Eye (tissue), 1 donor: Measurements from ENCODE around the gene ANKRD30B.
A peak's percentile ranks its signal among the peaks of the same experiment; 100 is the strongest.
"Not testable (repeated sequence)": the region's sequence is repeated elsewhere in the genome, so short reads cannot be mapped to it uniquely, and the experiment has no call there.

ENCODE experiments used
- DNase-seq: peaks from one replicate; pipeline ENCODE4 v3.0.0-alpha.2; 2015

Gene ANKRD30B, protein sequence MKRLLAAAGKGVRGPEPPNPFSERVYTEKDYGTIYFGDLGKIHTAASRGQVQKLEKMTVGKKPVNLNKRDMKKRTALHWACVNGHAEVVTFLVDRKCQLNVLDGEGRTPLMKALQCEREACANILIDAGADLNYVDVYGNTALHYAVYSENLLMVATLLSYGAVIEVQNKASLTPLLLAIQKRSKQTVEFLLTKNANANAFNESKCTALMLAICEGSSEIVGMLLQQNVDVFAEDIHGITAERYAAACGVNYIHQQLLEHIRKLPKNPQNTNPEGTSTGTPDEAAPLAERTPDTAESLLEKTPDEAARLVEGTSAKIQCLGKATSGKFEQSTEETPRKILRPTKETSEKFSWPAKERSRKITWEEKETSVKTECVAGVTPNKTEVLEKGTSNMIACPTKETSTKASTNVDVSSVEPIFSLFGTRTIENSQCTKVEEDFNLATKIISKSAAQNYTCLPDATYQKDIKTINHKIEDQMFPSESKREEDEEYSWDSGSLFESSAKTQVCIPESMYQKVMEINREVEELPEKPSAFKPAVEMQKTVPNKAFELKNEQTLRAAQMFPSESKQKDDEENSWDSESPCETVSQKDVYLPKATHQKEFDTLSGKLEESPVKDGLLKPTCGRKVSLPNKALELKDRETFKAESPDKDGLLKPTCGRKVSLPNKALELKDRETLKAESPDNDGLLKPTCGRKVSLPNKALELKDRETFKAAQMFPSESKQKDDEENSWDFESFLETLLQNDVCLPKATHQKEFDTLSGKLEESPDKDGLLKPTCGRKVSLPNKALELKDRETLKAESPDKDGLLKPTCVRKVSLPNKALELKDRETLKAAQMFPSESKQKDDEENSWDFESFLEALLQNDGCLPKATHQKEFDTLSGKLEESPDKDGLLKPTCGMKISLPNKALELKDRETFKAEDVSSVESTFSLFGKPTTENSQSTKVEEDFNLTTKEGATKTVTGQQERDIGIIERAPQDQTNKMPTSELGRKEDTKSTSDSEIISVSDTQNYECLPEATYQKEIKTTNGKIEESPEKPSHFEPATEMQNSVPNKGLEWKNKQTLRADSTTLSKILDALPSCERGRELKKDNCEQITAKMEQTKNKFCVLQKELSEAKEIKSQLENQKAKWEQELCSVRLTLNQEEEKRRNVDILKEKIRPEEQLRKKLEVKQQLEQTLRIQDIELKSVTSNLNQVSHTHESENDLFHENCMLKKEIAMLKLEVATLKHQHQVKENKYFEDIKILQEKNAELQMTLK (N-terminal part only)

DNA sequence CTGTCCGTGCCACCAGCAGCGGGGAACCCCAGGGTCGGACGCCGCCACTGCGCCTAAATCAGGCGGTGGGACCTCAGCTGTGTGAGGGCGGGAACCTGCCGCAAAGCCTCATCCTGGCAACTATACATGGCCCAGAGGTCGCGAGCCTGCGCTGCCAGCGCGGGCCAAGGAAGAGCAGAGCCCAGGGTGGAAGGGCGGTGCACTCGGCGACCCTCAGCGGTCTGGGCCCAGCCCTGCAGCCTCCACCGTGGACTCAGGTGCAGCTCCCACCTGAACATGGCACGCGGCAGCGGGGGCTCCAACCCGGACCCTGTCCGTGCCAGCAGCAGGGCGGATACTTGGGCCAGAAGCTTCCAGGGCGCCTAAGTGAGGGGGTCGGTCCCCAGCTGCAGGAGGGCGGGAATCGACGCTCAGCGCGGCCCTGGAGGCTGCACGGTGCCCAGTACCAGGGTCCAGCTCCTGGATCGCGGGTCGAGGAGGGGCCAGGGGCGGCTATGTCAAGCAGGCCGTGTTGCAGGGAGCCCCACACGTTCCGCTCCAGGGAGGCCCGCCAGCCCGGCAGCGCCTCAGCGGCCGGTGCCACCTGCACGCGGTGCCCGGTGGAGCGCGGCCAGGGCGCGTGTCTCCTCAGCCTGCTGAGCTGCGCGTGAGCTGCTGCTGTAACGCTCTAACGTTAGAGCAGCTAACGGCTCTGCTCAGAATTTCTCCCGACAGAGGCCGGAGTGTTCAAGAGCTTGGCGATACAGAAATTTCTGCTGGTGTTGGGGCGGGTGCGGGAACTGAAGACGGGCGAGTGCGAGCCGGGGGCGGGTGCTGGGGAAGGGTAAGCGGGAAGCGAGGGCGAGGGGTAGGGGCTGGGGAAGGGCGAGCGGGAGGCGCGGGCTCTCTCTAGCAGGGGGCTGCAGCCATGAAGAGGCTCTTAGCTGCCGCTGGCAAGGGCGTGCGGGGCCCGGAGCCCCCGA, at the start of gene ANKRD30B:
Gene ANKRD30B, plus strand, starts transcription at position 660 of the 962 bp plus-strand sequence. Its CDS starts 248 bp downstream, at position 908.
- peak; percentile 23 for DNase-seq

DNA sequence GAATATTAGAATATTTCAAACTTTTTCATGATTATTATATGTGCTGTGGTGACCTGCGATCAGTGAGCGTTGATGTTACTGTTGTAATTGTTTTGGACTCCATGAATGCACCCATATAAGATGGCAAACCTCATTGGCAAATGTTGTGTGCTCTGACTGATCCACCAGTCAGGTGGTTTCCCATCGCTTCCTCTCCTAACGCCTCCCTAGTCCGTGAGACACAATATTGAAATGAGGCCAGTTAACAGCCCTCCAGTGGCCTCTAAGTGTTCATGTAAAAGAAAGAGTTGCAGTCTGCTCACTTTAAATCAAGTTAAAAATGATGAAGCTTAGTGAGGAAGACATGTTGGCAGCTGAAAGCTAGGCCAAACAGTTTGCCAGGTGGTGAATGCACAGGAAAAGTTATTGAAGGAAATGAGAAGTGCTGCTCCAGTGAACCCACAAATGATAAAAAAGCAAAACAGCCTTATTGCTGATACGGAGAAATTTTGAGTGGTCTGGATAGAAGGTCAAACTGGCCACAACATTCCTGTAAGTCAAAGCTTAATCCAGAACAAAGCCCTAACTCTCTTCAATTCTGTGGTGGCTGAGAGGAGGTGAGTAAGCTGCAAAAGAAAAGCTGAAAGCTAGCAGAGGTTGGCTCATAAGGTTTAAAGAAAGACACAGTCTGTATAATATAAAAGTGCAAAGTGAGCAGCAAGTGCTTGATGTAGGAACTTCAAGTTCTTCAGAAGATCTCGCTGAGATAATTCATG, 46.5 kb upstream of the ANKRD30B start:
- DNase-seq: not testable (repeated sequence)

DNA sequence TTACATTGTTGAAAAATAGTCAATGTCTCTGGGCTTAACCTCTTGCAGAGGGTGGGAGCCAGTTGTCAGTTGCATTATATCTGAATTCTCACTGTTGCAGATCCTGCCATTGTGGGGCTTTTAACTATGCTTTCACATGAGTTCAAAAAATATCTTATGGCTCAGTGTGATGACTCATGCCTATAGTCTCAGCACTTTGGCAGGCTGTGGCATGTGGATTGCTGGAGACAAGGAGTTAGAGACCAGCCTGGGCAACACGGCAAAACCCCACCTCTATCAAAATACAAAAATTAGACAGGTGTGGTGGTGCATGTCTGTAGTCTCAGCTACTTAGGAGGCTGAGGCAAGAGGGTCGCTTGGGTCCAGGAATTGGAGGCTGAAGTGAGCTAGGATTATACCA, 38.2 kb upstream of the ANKRD30B start:
- not testable (repeated sequence) for DNase-seq

DNA sequence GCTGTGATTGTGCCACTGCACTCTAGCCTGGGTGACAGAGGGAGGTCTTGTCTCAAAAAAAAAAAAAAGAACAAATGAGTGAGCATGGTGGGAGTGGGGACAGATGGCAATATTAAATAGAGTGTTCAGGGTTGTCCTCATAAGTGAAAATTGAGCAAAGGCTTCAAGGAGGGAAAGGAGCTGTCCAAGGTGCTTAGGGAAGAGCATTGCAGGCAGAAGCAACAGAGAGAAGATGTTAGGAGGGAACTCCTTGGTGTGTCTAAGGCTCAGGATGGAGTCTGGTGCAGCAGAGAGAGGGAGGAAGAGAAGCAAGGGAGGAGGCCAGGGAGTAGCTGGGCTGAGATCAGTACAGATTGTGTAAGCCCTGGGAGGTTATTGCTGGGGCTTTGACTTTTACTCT, 26.4 kb upstream of the ANKRD30B start:
- DNase-seq: not testable (repeated sequence)

DNA sequence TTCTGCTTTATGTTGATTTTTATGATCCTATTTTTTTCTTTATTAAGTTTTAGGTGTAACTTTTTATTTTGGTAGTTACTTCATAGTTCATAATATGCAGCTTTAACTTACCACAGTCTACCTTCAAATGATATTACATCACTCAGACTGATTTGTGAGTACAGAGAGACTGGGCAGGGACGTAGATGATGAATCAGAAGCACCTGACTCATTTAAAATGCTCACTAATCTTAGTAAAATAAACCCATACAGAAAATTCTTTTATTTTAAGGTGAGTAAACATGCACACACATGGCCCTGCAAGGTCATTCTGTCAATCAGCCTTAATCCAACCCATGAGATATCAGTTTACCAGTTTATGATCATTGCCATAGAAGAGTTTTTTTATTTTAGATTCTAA, 8.9 kb upstream of the ANKRD30B start:
- not testable (repeated sequence) for DNase-seq

DNA sequence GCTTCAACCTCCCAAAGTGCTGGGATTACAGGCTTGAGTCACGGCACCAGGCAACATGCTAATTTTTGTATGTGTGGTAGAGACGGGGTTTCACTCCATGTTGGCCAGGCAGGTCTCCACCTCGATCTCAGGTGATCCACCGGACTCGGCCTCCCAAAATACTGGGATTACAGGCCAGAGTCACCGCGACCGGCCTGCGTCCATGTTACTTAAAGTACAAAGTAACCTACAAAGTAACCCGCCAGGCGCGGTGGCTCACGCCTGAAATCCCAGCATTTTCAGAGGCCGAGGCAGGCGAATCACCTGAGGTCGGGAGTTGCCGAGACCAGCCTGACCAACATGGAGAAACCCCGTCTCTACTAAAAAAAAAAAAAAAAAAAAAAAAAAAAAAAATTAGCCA, 1.1 kb upstream of the ANKRD30B start:
- DNase-seq: no peak

DNA sequence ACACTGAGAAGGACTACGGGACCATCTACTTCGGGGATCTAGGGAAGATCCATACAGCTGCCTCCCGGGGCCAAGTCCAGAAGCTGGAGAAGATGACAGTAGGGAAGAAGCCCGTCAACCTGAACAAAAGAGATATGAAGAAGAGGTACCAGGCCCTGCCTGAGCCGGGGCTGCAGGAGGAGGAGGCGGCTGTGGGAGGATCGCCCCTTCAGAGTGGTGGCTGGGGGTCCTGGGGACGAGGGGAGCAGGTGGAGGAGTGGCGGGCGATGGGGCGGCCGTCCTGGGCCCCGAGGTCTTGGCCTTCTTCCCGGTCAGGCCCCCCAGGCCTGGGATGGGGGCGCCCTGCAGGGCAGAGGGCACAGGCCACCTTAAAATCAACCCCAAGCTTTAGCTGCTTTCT, 524 bp downstream of the ANKRD30B start:
- DNase-seq: peak; percentile 18

DNA sequence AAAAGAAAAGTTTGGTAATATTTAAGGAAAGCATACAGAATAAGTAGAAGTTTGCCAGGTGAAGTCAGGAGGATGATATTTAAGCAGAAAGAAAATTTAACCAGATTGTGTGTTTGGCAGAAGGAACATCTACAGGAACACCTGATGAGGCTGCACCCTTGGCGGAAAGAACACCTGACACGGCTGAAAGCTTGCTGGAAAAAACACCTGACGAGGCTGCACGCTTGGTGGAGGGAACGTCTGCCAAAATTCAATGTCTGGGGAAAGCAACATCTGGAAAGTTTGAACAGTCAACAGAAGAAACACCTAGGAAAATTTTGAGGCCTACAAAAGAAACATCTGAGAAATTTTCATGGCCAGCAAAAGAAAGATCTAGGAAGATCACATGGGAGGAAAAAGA, 15.6 kb downstream of the ANKRD30B start:
- DNase-seq: not testable (repeated sequence)

DNA sequence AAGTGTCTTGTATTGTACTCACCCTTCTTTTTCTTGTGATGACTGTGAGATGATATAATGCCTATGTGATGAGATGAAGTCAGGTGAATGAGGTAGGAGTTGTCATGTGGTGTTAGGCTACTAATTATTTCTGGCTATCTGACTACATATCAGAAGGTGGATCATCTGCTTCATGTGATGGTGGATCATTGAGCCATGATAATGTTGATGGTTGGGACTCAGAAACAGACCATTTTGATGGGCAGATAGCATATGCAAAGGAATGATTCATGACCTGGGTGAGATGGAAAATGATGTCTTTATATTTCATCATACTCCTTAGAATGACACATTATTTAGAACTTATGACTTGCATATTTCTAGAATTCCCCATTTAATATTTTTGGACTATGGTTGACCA, 19.5 kb downstream of the ANKRD30B start:
- no peak for DNase-seq

DNA sequence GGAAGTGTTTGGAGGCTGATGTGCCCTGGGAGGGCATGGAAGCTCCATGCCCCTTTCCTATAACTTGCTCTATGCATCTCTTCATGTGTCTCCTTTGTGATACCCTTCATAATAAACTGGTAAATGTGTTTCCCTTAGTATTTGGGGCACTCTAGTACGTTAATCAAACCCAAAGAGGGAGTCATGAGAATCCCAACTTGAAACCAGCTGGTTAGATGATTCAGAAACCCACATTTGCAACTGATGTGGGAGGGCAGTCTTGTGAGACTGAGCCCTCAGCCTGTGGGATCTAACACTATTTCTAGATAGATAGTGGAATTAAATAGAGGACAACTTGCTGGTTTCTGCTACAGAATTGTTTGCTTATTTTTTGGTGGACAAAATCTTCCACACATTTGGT, 20.3 kb downstream of the ANKRD30B start:
- DNase-seq: no peak

DNA sequence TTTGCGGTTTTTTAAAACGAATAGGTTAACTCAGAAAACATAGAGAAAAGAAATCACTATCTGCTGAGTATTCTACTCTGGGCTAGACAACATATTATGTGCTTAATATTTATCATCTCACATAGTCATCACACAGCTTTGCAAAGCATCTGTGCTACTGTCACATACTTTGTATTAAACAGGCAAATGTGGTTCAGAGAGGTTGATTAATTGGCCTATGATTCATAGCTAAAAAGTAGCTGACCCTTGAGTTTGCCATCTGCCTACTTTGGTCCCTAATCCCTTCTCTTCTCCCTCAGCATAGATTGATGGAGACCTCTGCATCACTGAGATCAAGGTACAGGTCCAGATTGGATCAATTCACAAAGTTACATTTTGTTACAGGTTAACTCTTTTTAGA, 21.4 kb downstream of the ANKRD30B start:
- no peak for DNase-seq

DNA sequence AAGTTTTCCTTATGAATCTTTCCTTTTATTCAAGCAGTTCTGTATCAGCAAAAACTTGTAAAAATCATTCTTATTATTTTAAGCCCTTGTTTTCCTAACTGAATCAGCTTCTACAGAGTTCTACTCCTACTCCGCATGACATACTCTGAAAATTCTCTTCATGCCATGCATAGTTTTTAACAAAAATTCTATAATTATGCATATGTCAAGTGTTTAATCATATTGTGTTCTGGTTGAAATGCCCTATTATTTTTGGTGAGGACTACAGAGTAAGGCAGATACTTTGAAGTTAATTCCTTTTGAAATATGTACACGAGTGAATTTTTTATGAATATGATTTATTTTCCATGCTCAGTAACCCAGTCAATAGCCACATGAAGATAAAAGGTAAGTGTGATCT, 28.8 kb downstream of the ANKRD30B start:
- no peak for DNase-seq

DNA sequence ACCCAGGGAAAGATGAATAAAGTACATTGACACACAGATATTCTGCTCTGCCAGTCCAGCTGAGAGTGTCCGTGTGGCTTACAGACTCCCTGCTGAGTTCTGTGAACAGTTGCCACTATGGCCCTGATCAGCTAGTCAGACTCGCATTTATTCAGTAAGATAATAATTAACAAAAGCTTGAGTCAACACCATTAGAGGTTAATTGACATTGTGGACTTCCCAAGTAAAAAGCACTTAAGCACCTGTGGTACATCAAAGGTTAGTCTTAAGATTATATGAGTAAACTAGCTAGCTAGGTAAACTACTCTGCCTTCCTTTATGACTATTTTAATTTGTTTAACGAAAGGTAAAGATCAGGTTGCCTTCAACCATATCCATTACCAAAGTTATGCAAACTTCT, 33.7 kb downstream of the ANKRD30B start:
- no peak for DNase-seq

DNA sequence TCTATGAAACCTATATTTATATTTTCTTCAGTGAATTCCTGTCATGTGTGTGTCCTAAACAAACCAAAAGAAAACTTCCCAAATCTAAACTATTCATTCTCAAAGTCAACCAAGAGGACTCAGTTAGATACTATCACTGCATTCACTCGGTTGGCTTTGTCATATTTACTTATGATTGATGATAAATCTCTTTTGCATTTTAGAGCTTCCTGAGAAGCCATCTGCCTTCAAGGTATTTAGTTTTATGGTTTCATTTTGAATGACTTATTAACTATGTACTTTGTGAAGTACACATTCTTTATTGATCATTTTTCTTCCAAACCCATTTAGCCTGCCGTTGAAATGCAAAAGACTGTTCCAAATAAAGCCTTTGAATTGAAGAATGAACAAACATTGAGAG, 36.2 kb downstream of the ANKRD30B start:
- DNase-seq: no peak

DNA sequence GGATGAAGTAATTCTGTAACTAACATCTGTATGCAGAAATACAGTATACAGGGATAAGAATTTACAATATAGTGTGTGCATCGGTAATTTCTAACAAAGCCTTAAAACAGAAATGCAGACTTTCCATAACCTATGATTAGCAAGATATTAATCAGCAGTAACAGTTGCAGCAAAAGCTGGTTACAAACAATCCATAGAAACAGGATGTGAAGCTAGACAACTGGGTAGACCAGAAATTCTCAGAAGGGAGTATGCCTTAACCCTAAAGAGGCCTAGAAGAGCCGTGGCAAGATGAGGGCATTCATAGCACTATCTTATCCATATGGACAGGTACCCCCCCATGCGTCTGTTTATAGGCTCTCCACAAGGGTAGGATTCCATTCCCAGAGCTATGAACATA, 48.9 kb downstream of the ANKRD30B start:
- not testable (repeated sequence) for DNase-seq

DNA sequence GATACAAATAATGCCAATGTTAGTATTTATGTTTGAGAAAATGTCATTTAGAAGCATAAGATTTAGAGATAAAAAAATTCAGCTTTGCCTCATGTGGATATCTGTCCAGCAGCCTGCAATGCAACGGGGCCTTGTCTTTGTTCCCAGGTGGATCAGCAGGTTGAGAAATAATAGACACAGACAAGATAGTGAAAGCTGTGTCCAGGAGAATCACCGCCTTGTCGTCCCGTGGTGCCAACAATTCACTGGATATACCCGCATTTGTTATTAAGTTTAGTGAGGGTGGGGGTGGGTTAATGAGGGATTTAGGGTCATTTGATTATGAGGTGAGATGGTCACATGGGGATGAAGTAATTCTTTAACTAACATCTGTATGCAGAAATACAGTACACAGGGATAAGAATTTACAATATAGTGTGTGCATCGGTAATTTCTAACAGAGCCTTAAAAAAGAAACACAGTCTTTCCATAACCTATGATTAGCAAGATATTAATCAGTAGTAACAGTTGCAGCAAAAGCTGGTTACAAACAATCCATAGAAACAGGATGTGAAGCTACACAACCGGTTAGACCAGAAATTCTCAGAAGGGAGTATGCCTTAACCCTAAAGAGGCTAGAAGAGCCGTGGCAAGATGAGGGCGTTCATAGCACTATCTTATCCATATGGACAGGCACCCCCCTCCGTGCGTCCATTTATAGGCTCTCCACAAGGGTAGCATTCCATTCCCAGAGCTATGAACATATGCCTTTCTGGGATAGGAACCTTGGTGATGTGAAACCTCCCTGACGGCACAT, 50.2 kb downstream of the ANKRD30B start:
- DNase-seq: not testable (repeated sequence)

DNA sequence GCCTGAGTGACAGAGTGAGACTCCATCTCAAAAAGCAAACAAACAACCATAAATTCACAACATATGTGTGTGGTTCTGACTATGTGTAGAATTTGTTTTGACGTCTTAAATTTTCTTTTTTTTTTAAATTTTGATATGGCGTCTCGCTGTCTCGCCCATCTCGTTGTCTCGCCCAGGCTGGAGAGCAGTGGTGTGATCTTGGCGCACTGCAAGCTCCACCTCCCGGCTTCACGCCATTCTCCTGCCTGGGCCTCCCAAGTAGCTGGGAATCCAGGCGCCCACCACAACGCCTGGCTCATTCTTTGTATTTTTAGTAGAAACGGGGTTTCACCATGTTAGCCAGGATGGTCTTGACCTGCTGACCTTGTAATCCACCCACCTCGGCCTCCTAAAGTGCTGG, 63.1 kb downstream of the ANKRD30B start:
- not testable (repeated sequence) for DNase-seq

DNA sequence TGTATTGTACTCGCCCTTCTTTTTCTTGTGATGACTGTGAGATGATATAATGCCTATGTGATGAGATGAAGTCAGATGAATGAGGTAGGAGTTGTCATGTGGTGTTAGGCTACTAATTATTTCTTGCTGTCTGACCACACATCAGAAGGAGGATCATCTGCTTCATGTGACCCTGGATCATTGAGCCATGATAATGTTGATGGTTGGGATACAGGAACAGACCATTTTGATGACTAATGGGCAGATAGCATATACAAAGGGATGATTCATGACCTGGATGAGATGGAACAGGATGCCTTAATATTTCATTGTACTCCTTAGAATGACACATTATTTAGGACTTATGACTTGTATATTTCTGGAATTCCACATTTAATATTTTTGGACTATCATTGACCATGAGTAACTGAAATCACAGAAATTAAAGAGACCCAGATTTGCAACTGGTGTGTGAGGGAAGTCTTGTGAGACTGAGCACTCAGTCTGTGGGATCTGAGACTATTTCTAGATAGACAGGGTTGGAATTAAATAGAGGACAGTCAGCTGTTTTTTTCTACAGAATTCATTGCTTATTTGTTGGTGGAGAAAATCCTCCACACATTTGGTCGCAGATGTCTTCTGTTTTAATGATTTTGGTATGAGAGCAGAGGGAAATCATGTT, 79.1 kb downstream of the ANKRD30B start:
- not testable (repeated sequence) for DNase-seq

DNA sequence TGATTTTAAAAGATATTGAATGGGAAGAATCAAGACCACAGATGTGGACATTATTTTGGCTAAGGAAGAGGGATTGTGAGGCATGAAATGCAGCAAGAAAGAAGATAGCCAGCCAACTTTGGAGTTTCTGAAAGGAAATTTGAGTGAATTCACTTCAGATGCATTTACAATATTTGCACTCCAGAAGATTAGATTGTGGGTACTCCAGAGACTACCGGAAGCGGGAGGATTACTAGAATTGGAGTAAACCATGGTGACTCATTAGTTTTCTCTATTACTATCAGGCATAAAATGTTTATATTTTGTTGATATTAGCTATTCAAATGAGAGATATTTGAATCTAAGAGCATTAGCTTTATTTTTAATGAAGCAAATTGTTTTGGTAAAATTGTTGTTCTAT, 93.6 kb downstream of the ANKRD30B start:
- DNase-seq: not testable (repeated sequence)

DNA sequence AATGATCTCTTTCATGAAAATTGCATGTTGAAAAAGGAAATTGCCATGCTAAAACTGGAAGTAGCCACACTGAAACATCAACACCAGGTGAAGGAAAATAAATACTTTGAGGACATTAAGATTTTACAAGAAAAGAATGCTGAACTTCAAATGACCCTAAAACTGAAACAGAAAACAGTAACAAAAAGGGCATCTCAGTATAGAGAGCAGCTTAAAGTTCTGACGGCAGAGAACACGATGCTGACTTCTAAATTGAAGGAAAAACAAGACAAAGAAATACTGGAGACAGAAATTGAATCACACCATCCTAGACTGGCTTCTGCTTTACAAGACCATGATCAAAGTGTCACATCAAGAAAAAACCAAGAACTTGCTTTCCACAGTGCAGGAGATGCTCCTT, 103.6 kb downstream of the ANKRD30B start:
- DNase-seq: not testable (repeated sequence)
